ENCODE data around the gene NPM1.
A peak's percentile ranks its signal among the peaks of the same experiment; 100 is the strongest.
"Not testable (repeated sequence)": the region's sequence is repeated elsewhere in the genome, so short reads cannot be mapped to it uniquely, and the experiment has no call there.

NPM1 gene

GRCh38 chr5:171387345-171387969 lies at the start of gene NPM1:
Gene NPM1 (plus strand): TSS chr5:171387849. CDS start chr5:171387949, 100 bp downstream.
- DNase-seq = peak; percentile 99

- DNase-seq = no peak
Observed at GRCh38 chr5:171340042-171340441, 47.6 kb upstream of the NPM1 start.

- no peak for DNase-seq
Observed at GRCh38 chr5:171340491-171340890, 47.2 kb upstream of the NPM1 start.

- peak; percentile 46 for DNase-seq
Observed at GRCh38 chr5:171342362-171343111, 45.1 kb upstream of the NPM1 start.

- no peak for DNase-seq
Observed at GRCh38 chr5:171344936-171345608, 42.6 kb upstream of the NPM1 start.

GRCh38 chr5:171351536-171352073 lies 36.0 kb upstream of the NPM1 start:
- DNase-seq = no peak

- peak; percentile 41 for DNase-seq
Observed at GRCh38 chr5:171355302-171355724, 32.3 kb upstream of the NPM1 start.

- DNase-seq = no peak
Observed at GRCh38 chr5:171357843-171358242, 29.8 kb upstream of the NPM1 start.

- DNase-seq = not testable (repeated sequence)
Observed at GRCh38 chr5:171361151-171361550, 26.5 kb upstream of the NPM1 start.

- DNase-seq = not testable (repeated sequence)
Observed at GRCh38 chr5:171363249-171363648, 24.4 kb upstream of the NPM1 start.

GRCh38 chr5:171363846-171364245 lies 23.8 kb upstream of the NPM1 start:
- DNase-seq = no peak

GRCh38 chr5:171365351-171365750 lies 22.3 kb upstream of the NPM1 start:
- no peak for DNase-seq

GRCh38 chr5:171366645-171367044 lies 21.0 kb upstream of the NPM1 start:
- DNase-seq = no peak

- DNase-seq = no peak
Observed at GRCh38 chr5:171367424-171368370, 20.0 kb upstream of the NPM1 start.

- no peak for DNase-seq
Observed at GRCh38 chr5:171369056-171369455, 18.6 kb upstream of the NPM1 start.

GRCh38 chr5:171369898-171370297 lies 17.8 kb upstream of the NPM1 start:
- DNase-seq = no peak

- DNase-seq = not testable (repeated sequence)
Observed at GRCh38 chr5:171370881-171371280, 16.8 kb upstream of the NPM1 start.

GRCh38 chr5:171371326-171371725 lies 16.3 kb upstream of the NPM1 start:
- no peak for DNase-seq

GRCh38 chr5:171379961-171380360 lies 7.7 kb upstream of the NPM1 start:
- DNase-seq = no peak

- DNase-seq = not testable (repeated sequence)
Observed at GRCh38 chr5:171384416-171384815, 3.2 kb upstream of the NPM1 start.

- DNase-seq = not testable (repeated sequence)
Observed at GRCh38 chr5:171384999-171385398, 2.6 kb upstream of the NPM1 start.

GRCh38 chr5:171386006-171386671 lies 1.5 kb upstream of the NPM1 start:
- no peak for DNase-seq
